GOT3 (cell line): ENCODE data around the gene DIS3.
"Not testable (repeated sequence)": the region's sequence is repeated elsewhere in the genome, so short reads cannot be mapped to it uniquely, and the experiment has no call there.

Experiments
- DNase-seq: peaks from one replicate; lab custom pipeline; 2025; ENCODE audit warnings: mixed read lengths; lab: John Stamatoyannopoulos, UW

Gene DIS3

DNA sequence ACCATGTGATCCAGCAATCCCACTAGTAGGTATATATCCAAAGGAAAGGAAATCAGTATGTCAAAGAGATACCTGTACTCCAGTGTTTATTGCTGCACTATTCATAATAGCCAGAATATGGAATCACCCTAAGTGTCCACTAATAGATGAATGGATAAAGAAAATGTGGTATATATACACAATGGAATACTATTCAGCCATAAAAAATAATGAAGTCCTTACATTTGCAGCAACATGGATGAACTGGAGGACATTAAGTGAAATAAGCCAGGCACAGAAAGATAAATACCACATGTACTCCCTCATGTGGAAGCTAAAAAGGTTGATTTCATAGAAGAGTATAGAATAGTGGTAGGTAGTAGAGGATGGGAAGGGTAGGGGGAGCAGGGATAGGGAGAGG, 30.5 kb downstream of the DIS3 start:
- no peak for DNase-seq

DNA sequence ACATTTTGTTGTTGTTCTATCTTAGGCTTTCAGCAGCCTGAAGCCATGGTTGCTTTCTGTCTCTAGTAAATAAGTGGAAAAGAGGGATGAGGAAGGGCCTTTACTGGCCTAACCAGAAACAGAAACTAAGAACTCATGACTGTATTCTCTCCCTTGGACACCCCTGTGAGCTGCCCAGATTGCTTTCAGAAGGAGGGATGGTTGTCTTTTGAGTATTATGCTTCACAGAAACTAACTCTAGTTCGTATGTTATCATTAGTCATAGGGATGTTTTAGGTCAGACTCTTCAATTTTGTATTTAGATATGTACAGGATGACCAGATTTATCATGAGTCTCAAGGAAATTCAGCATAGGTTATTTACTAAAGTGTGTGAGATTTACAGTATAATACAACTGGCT, 36.4 kb downstream of the DIS3 start:
- DNase-seq = no peak

DNA sequence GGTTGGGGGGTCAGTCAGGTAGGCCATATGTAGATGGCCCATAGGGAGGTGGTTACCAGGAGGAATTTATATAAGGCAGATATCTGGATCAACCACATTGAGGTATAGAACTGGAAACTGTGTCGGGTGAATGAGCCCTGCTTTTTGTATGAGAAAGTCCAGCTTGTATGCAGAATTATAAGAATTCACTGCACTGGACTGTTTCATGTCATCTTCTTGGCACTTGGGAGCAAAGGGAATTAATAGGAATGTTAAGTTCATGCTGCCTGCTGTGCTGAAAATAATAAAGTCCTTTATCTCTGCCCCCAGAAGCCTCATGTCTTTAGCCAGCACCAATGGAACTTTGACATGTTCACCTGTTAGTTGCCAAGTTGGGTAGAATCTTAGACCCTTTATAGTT, 41.7 kb downstream of the DIS3 start:
- DNase-seq = no peak

DNA sequence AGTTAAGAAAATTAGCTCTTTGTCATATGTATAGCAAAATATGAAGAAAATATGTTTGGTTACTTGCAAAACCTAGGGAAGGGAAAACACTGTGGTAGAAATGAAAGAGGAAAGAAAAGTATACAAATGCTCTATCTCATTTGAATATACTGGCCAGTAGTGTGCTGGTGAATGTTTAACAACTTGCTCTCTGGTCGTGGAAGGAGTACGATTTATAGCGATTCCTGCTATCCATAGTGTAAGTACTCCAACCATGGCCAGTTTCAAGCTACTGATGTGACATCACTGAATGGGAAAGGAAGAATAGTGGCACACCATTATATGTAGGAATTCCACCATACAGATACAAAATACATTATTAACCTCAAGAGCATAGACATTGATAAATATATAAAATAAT, 44.7 kb downstream of the DIS3 start:
- no peak for DNase-seq

DNA sequence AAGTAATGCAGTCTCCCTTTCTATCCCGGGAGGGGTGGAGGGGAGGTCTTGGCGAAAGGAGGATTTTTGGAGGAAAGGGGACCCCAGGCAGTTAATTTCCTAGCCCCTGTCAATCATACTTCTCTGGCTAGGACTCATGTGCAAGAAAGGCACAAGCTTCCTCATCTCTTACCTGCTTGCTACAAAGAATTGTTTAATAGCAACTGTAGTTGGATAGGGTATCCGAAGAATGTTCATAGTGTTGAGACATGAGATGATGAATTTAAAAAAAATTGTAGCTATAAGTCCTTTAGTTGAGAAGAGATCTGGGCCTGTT, 53.5 kb downstream of the DIS3 start:
- no peak for DNase-seq

DNA sequence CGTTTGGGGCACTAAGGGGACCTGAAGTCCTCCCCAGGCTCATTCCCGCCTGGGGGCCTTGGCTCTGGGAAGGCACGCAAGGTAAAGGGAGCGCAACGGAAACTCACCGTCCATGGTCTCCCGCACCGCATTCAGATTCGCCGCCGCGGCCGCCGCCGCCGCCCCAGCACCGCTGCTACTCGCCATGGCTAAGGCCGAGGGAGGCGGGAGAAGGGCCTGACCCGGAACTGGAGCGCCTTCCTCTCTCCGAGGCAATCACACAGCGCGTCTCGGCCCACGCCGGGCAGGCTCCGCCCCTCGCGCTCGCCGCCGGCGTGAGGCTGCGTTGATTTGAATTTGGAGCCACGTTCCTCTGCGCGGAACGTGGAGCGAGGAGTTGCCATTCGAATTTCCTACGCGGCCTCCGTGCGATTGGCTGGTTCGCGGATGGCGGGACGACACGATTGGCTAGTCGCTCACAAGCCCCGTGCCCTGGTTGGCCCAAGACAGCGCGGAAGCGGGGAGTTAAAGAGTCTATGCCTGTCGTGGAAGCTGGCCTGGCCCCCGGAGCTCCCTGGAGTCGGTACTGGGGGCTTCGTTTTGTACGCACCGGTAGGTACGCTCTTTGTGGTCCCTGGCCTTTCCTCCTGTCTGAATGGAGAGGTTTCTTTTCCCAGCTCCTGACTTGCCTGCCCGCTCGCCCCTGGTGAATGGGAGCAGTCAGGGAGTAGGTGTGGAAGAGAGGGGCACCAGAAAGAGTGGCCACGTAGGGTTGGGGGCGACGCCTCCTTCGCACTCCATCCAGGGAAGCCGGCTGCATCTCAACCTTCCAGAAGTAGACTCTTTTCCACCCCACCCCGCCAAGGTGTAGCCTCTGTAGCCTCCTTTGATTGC, 54.0 kb downstream of the DIS3 start, which contains the start of the genes BORA and MZT1:
Gene BORA (plus strand): TSS at position 507 of the 873 bp plus-strand sequence. CDS start 1,018 bp downstream, outside the sequence.
Gene MZT1 (minus strand): TSS at position 213 of the 873 bp plus-strand sequence. CDS start 27 bp downstream, at position 186.
- peak; percentile 89 for DNase-seq

DNA sequence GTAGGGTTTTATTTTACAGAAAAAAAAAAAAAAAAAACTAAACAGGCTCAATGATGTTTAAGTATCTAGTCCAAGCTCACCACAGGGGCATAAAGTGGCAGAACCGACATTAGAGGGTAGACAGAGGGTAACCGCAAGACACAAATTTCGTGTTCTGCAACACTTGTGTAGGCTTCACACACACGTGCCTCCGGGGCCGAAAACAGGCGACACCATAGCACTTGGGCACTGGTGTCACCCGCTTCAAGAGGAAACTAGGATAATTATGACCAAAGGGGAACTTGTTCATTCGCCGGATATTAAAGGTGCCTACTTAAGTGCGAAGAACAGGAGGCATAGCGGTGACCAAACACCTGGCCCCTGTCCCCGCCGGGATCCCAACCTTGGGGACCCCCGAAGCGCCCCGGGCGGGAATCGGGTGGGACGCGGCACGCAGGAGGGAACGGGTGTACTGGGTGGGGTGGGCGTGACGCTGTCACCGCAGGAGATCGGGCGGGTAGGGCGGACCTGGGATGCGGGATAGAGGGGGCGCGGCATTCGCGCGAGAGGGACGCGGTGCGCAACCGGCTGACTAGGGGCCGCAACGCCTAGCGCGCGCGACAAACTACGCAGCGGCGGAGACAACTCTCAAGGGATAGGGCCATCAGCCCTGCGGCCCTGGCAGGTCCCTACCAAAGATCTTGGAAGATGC, 54.8 kb downstream of the DIS3 start:
- peak; percentile 2 for DNase-seq

DNA sequence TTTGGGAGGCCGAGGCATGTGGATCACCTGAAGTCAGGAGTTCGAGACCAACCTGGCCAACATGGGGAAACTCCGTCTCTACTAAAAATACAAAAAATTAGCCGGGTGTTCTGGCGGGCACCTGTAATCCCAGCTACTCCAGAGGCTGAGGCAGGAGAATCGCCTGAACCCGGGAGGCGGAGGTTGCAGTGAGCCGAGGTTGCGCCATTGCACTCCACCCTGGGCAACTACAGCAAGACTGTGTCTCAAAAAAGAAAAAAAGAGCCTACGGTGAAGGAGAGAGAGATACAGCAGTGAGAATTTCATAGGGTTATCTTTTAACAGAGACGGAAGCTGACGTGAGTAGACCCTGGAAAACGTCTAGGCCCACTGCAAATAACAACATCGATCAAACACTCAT, 55.5 kb downstream of the DIS3 start:
- not testable (repeated sequence) for DNase-seq

DNA sequence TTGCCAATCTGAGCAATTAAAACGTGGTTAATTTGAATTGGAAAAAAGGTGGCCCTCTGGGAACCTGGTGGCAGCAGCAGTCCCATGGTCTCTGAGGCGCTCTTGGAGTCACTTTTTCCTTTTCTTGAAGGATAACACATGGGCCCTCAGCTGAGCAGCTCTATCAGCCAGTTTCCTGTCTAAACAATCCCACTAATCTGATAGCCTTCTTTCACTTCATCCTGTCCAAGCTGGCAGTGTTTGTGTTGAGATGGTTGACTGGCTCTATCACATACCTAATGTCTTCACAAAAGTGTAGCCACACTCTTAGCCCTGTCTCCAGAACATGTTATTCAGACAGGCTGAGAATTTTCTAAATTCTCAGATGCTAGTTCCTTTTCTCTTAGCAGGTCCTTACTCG, 64.9 kb downstream of the DIS3 start:
- DNase-seq = no peak
